Endothelial cell of umbilical vein (primary cell): ENCODE data around the gene DNAAF5. TPM values are rescaled to one million over a fixed set of nuclear protein-coding genes. Genes with fewer than 3 reads are reported as not detected.

ENCODE experiments used
- BruUV-seq: library from RNA; stranded (reverse); fragments of 400-500 nt; replicated peaks from 2 replicates; lab custom pipeline; 2021; lab: Mats Ljungman, UMichigan
- CTCF ChIA-PET: fragments of 300-600, 350-600 bp; sonication (Branson Sonifier 250); formaldehyde crosslinking; loops from one replicate; lab custom pipeline; 2021; ENCODE audit warnings: antibody characterized with exemption, inconsistent platforms; lab: Charles Lee
- POLR2A ChIA-PET: fragments of 300-600, 350-600 bp; sonication (Branson Sonifier 250); formaldehyde crosslinking; loops from one replicate; lab custom pipeline; 2021; ENCODE audit warnings: antibody characterized with exemption, inconsistent platforms; lab: Charles Lee
- DNase-seq: peaks from one replicate; pipeline ENCODE4 v3.0.0-alpha.2; 2011; ENCODE audit warnings: low read depth, low spot score
- FAIRE-seq: peaks from 2 replicates; lab custom pipeline; 2011; peaks lifted over from hg19 to GRCh38; lab: Jason Lieb, UNC
- H2AFZ ChIP-seq: 2 replicates; pipeline ENCODE4 v1.6.0; 2012; ENCODE audit warnings: low read depth, low read length, control low read depth, inconsistent platforms
- H3K27ac ChIP-seq: 2 replicates; pipeline ENCODE4 v1.5.1; 2011; ENCODE audit warnings: low read depth, mild to moderate bottlenecking, control low read depth, low read length, moderate library complexity; ENCODE audit not compliant: insufficient read depth
- H3K27me3 ChIP-seq, 2 experiments: 2 replicates each; pipeline versions ENCODE4 v1.6.0 to v1.6.1; 2011; ENCODE audit warnings: low read length in 2 of 2, mixed read lengths in 1 of 2; ENCODE audit not compliant: control insufficient read depth in 2 of 2, insufficient read depth in 2 of 2
- H3K36me3 ChIP-seq, 2 experiments: 2 replicates in 1 of 2; 3 replicates in 1 of 2; pipeline ENCODE4 v1.5.1; 2011; ENCODE audit warnings: low read length in 2 of 2, mild to moderate bottlenecking in 1 of 2, moderate library complexity in 1 of 2; ENCODE audit not compliant: control insufficient read depth in 2 of 2, insufficient read depth in 2 of 2; ENCODE audit errors: extremely low read depth in 1 of 2
- H3K4me1 ChIP-seq: 3 replicates; pipeline ENCODE4 v1.5.1; 2011; ENCODE audit warnings: mild to moderate bottlenecking, low read length; ENCODE audit not compliant: control insufficient read depth, insufficient read depth; ENCODE audit errors: extremely low read depth
- H3K4me2 ChIP-seq: 2 replicates; pipeline ENCODE4 v1.6.1; 2011; ENCODE audit warnings: low read length, control low read depth, mixed read lengths; ENCODE audit not compliant: insufficient read depth
- H3K4me3 ChIP-seq, 3 experiments: fragments of 200-600 bp in 1 of 3; sonication (generic), shearing (Covaris generic) in 1 of 3; replicated peaks in 1 of 3; 2 replicates each; pipeline ENCODE4 v1.5.1; 2011 to 2016; ENCODE audit warnings: control low read depth in 3 of 3, low read length in 3 of 3, mild to moderate bottlenecking in 2 of 3, inconsistent platforms in 1 of 3, low read depth in 1 of 3, moderate library complexity in 1 of 3; ENCODE audit not compliant: insufficient read depth in 1 of 3
- H3K79me2 ChIP-seq: 2 replicates; pipeline ENCODE4 v1.6.0; 2012; ENCODE audit warnings: low read length, inconsistent platforms; ENCODE audit not compliant: control insufficient read depth, insufficient read depth
- H3K9ac ChIP-seq: replicated peaks from 2 replicates; pipeline ENCODE3; 2011; ENCODE audit warnings: low read length, control low read depth; ENCODE audit not compliant: insufficient read depth; ENCODE audit errors: extremely low read depth
- H3K9me1 ChIP-seq: replicated peaks from 3 replicates; pipeline ENCODE4 v1.6.0; 2011; ENCODE audit warnings: mild to moderate bottlenecking, low read length; ENCODE audit not compliant: control insufficient read depth, insufficient read depth; ENCODE audit errors: extremely low read depth
- H3K9me3 ChIP-seq: replicated peaks from 2 replicates; pipeline ENCODE4 v1.5.1; 2012; ENCODE audit warnings: low read length, inconsistent platforms; ENCODE audit not compliant: control insufficient read depth, insufficient read depth
- H4K20me1 ChIP-seq: replicated peaks from 2 replicates; pipeline ENCODE3; 2011; ENCODE audit warnings: mild to moderate bottlenecking, low read length; ENCODE audit not compliant: control insufficient read depth, insufficient read depth; ENCODE audit errors: extremely low read depth
- CTCF ChIP-seq, 2 donors: IDR thresholded peaks; 1 replicate in 1 of 2; 2 replicates in 1 of 2; pipeline ENCODE4 v1.5.1; 2011; ENCODE audit warnings: low read length in 2 of 2, mild to moderate bottlenecking in 2 of 2, moderate library complexity in 2 of 2, control low read depth in 1 of 2, inconsistent platforms in 1 of 2, low read depth in 1 of 2; ENCODE audit not compliant: insufficient read depth in 1 of 2; ENCODE audit errors: extremely low read depth in 1 of 2
- EZH2 ChIP-seq: IDR thresholded peaks from 2 replicates; pipeline ENCODE4 v1.6.1; 2012; ENCODE audit warnings: borderline replicate concordance, low read depth, mild to moderate bottlenecking, moderate library complexity, low read length, inconsistent platforms; ENCODE audit not compliant: severe bottlenecking
- GATA2 ChIP-seq: IDR thresholded peaks from 2 replicates; pipeline ENCODE4 v1.7.0; 2011; ENCODE audit warnings: low read depth, mild to moderate bottlenecking, moderate library complexity, mixed read lengths, low read length; ENCODE audit not compliant: insufficient read length, insufficient read depth
- MAX ChIP-seq: IDR thresholded peaks from 2 replicates; pipeline ENCODE4 v1.6.1; 2011; ENCODE audit not compliant: insufficient read depth, insufficient read length
- POLR2A ChIP-seq: IDR thresholded peaks from 2 replicates; pipeline ENCODE4 v1.6.1; 2012; ENCODE audit warnings: low read depth, mild to moderate bottlenecking, control low read depth, low read length
- POLR2AphosphoS5 ChIP-seq: IDR thresholded peaks from 2 replicates; pipeline ENCODE4 v1.6.1; 2012; ENCODE audit warnings: low read depth, mild to moderate bottlenecking, control low read depth, low read length, moderate library complexity; ENCODE audit not compliant: insufficient read depth
- dilution Hi-C: fragments of 300-500 bp; cut with MboI; formaldehyde crosslinking; loops from one replicate; pipeline ENCODE4 v1.15.0; 2019; ENCODE audit warnings: low sequenced_read_pairs; ENCODE audit not compliant: extremely low pct_ligation_motif_present
- intact Hi-C: fragments of 100-400 bp; cut with micrococcal nuclease; formaldehyde crosslinking; loops from one replicate; pipeline ENCODE4 v1.10.0; 2022
- polyA plus RNA-seq, 4 experiments: library from polyadenylated mRNA; depleted of rRNA in 3 of 4; stranded (reverse) in 3 of 4; unstranded in 1 of 4; fragments of >200 nt; gene quantifications; 2 replicates each; pipeline versions ENCODE4 v1.2.1 to v1.2.3, GENCODE V29; 2011 to 2012; ENCODE audit warnings: missing spikeins in 1 of 4
- total RNA-seq: library from RNA; stranded (reverse); gene quantifications from 2 replicates; pipeline ENCODE4 v1.2.3, GENCODE V29; 2021

DNAAF5 gene
- total and polyA plus RNA-seq, 2 donors (not counting 3 experiments of a cell fraction or from before 2014, with no cell fraction given): 49.3 to 65.5 TPM

- DNase-seq (peak; percentile 34), FAIRE-seq (peak; percentile 87)
- no peaks in the 10 kb centered on the region for H3K9me3 ChIP-seq
- intact Hi-C loops (loop anchor here (2.0 to 5.0 kb wide), 2 partner anchors 123 to 211 kb away; partner anchors contain the start of gene PDGFA), dilution Hi-C loops (no loop called here)
- H2AFZ ChIP-seq: no peak overlapping the region
- H3K9me1 ChIP-seq: no peaks in the 10 kb centered on the region
- POLR2A ChIA-PET: no interaction called here
- peaks cover 15% of the 10 kb centered on the region for H3K4me1 ChIP-seq
- CTCF ChIA-PET: interaction anchor here (0.9 to 1.8 kb wide), 5 partner anchors 9 to 406 kb away, joined by 3 to 5 read pairs (median 4); no protein-coding TSS in a partner anchor
- no peak overlapping the region for H3K27ac ChIP-seq
- no peak overlapping the region for H3K9ac ChIP-seq
- peaks cover 42% of the 10 kb centered on the region for H3K79me2 ChIP-seq
- peak overlapping the region; percentile 12 to 57 (median 38) for H3K4me3 ChIP-seq
- BruUV-seq: TSS peak; percentile 26
- H3K4me2 ChIP-seq: peak overlapping the region; percentile 54
- no peaks in the 10 kb centered on the region for H3K27me3 ChIP-seq
- TF ChIP-seq GATA2 (no peak), POLR2A (no peak), POLR2AphosphoS5 (no peak)
- H4K20me1 ChIP-seq: no peaks in the 10 kb centered on the region
- peaks cover 0 to 17% of the 10 kb centered on the region in 2 experiments for H3K36me3 ChIP-seq
Measured at GRCh38 chr7:727806-728460, 1.4 kb downstream of the DNAAF5 start.

- Histone ChIP-seq H3K79me2 (peaks cover 48% of the 10 kb centered on the region), H3K4me3 (no peak overlapping the region), H3K9me3 (no peaks in the 10 kb centered on the region), H3K36me3 (peaks cover 0 to 17% of the 10 kb centered on the region in 2 experiments), H3K27ac (no peak overlapping the region), H3K9ac (no peak overlapping the region), H3K9me1 (no peaks in the 10 kb centered on the region), H2AFZ (no peak overlapping the region), H4K20me1 (no peaks in the 10 kb centered on the region), H3K4me2 (no peak overlapping the region), H3K27me3 (no peaks in the 10 kb centered on the region), H3K4me1 (peaks cover 15% of the 10 kb centered on the region)
- ChIA-PET POLR2A (no interaction called here), CTCF (interaction anchor here (0.9 to 1.8 kb wide), 4 partner anchors 8 to 407 kb away, joined by 3 to 5 read pairs (median 4); no protein-coding TSS in a partner anchor)
- FAIRE-seq (no peak), DNase-seq (no peak)
- intact Hi-C loops (loop anchor here (5.0 kb wide), 1 partner anchor 211 kb away; the partner anchor contains the start of gene PDGFA), dilution Hi-C loops (no loop called here)
- BruUV-seq: no TSS peak
- no peak for TF ChIP-seq MAX
- no peak for TF ChIP-seq EZH2
- no peak for TF ChIP-seq CTCF (IDR thresholded peaks at IDR 0.05; ENCODE audit: extremely low read depth in 1 of 2, insufficient read depth in 1 of 2, low read depth in 1 of 2, low read length in 2 of 2)
Measured at GRCh38 chr7:728602-729001, 2.1 kb downstream of the DNAAF5 start.
